Stimulated activated CD4-positive, alpha-beta T cell treated with anti-CD3 and anti-CD28 coated beads, TNF-alpha, amount 100 ng/mL, for 1 hour (primary cell): ENCODE data around the gene GPR65.

Experiments
- DNase-seq, 3 donors: peaks; one replicate each; pipeline ENCODE4 v3.0.0-alpha.2; 2020; ENCODE audit warnings: low read depth in 3 of 3, low spot score in 1 of 3

Gene GPR65

GRCh38 chr14:88037325-88037724, 32.4 kb downstream of the GPR65 start:
- no peak for DNase-seq

- DNase-seq: no peak
Measured at GRCh38 chr14:88039197-88039596, 34.3 kb downstream of the GPR65 start.

GRCh38 chr14:88040146-88040545, 35.2 kb downstream of the GPR65 start:
- no peak for DNase-seq

GRCh38 chr14:88043529-88044443, 38.9 kb downstream of the GPR65 start:
- DNase-seq: no peak

GRCh38 chr14:88044444-88044758, 39.5 kb downstream of the GPR65 start:
- DNase-seq: no peak

- DNase-seq: no peak
Measured at GRCh38 chr14:88044776-88045446, 40.0 kb downstream of the GPR65 start.

- no peak for DNase-seq
Measured at GRCh38 chr14:88045705-88046104, 40.8 kb downstream of the GPR65 start.

- DNase-seq: no peak
Measured at GRCh38 chr14:88048351-88048750, 43.4 kb downstream of the GPR65 start.

- DNase-seq: no peak
Measured at GRCh38 chr14:88049266-88049665, 44.3 kb downstream of the GPR65 start.

- no peak for DNase-seq
Measured at GRCh38 chr14:88049936-88050335, 45.0 kb downstream of the GPR65 start.

GRCh38 chr14:88060576-88060975, 55.6 kb downstream of the GPR65 start:
- no peak for DNase-seq

- no peak for DNase-seq
Measured at GRCh38 chr14:88063811-88064210, 58.9 kb downstream of the GPR65 start.
